ENCODE data around the gene ZCCHC17.

DNA sequence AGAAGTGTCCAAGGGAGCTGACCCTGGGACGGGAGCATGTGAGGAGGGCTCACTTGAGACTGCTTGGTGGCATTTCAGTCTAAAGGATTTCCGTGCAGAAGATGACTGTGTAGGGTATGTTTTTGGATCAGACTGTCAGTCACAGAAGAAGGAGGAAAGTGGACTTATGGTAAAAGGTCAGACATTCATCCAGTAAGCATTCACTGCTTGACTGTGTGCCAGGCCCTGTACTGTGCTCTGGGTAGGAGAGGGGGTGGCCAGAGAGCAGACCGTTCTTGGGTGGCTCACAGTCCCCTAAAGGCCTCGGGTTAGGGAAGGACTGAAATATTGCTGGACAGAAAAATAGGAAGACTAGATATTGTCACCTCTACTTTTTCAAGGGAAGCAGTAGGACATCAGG lies 114.0 kb downstream of the ZCCHC17 start:
- TF ChIP-seq POLR2A (IDR thresholded peaks at IDR 0.05; ENCODE audit: low read length) (no peak), GATA1 (IDR thresholded peaks at IDR 0.05; ENCODE audit: low read depth, low read length) (no peak)

Data from erythroblast (primary cell).